Neural cell (in vitro differentiated cells): ENCODE data around the gene FITM2.

Experiments
- CTCF ChIP-seq: fragments of 450-650 bp; IDR thresholded peaks from 2 replicates; pipeline ENCODE4 v1.5.1; 2014; ENCODE audit warnings: antibody characterized with exemption, mild to moderate bottlenecking, moderate library complexity; ENCODE audit not compliant: poor library complexity, severe bottlenecking
- EP300 ChIP-seq: fragments of 450-650 bp; conservative IDR thresholded peaks from 2 replicates; pipeline ENCODE4 v1.6.1; 2014; ENCODE audit warnings: antibody characterized with exemption, mild to moderate bottlenecking, moderate library complexity; ENCODE audit not compliant: poor library complexity, severe bottlenecking
- EZH2 ChIP-seq: fragments of 200-600, 300-800 bp; shearing (Covaris generic), sonication (generic); IDR thresholded peaks from 2 replicates; pipeline ENCODE4 v1.6.1; 2014; ENCODE audit warnings: antibody characterized with exemption, low read length, borderline replicate concordance, mild to moderate bottlenecking; ENCODE audit not compliant: insufficient read depth, poor library complexity, severe bottlenecking
- MXI1 ChIP-seq: fragments of 450-650 bp; conservative IDR thresholded peaks from 2 replicates; pipeline ENCODE4 v1.6.1; 2014; ENCODE audit warnings: antibody characterized with exemption, mild to moderate bottlenecking; ENCODE audit not compliant: poor library complexity, severe bottlenecking
- POLR2AphosphoS5 ChIP-seq: IDR thresholded peaks from 2 replicates; pipeline ENCODE4 v1.6.1; 2012
- RAD21 ChIP-seq: fragments of 450-650 bp; conservative IDR thresholded peaks from 2 replicates; pipeline ENCODE4 v1.6.1; 2014; ENCODE audit warnings: antibody characterized with exemption, mild to moderate bottlenecking, moderate library complexity
- REST ChIP-seq: IDR thresholded peaks from 2 replicates; pipeline ENCODE4 v1.6.1; 2012; ENCODE audit warnings: borderline replicate concordance
- SMC3 ChIP-seq: fragments of 450-650 bp; conservative IDR thresholded peaks from 2 replicates; pipeline ENCODE4 v1.6.1; 2014; ENCODE audit warnings: antibody characterized with exemption, mild to moderate bottlenecking, moderate library complexity; ENCODE audit not compliant: poor library complexity
- TAF1 ChIP-seq: IDR thresholded peaks from 2 replicates; pipeline ENCODE4 v1.6.1; 2012; ENCODE audit warnings: low read depth

- TF ChIP-seq MXI1 (no peak), CTCF (no peak), TAF1 (no peak), EP300 (no peak), POLR2AphosphoS5 (no peak), RAD21 (no peak), EZH2 (no peak), REST (no peak), SMC3 (no peak)
These were observed 42.2 kb downstream of the FITM2 start for GRCh38 chr20:44268802-44269201.
